Upper lobe of left lung (tissue), 6 donors: ENCODE results near the gene ART4. TPM values are rescaled to one million over a fixed set of nuclear protein-coding genes. Genes with fewer than 3 reads are reported as not detected.

Source experiments
- ATAC-seq, 2 donors: fragments of 200-7000 bp; cut with Tn5 transposase; one replicate each; pipeline ENCODE4 v1.9.1; 2022; ENCODE audit warnings: mild to moderate bottlenecking in 2 of 2, moderate library complexity in 2 of 2; ENCODE audit not compliant: low FRiP score in 2 of 2
- DNase-seq, 2 donors: peaks; one replicate each; pipeline ENCODE4 v3.0.0-alpha.2; 2019 to 2020
- H3K27ac ChIP-seq, 4 donors: fragments of 200-600 bp; sonication (generic); one replicate each; pipeline ENCODE4 v1.5.1; 2016 to 2019
- H3K27me3 ChIP-seq, 4 donors: fragments of 200-600 bp; sonication (generic); one replicate each; pipeline ENCODE4 v1.5.1; 2017 to 2019
- H3K36me3 ChIP-seq, 4 donors: fragments of 200-600 bp; sonication (generic); one replicate each; pipeline ENCODE4 v1.5.1; 2016 to 2019
- H3K4me1 ChIP-seq, 4 donors: fragments of 200-600 bp; sonication (generic); one replicate each; pipeline ENCODE4 v1.5.1; 2018 to 2019
- H3K4me3 ChIP-seq, 4 donors: fragments of 200-600 bp; sonication (generic); one replicate each; pipeline ENCODE4 v1.5.1; 2017 to 2019; ENCODE audit warnings: mild to moderate bottlenecking in 2 of 4, moderate library complexity in 1 of 4
- H3K9me3 ChIP-seq, 4 donors: fragments of 200-600 bp; sonication (generic); one replicate each; pipeline ENCODE4 v1.5.1; 2018 to 2019
- CTCF ChIP-seq, 6 experiments: fragments of 450-650 bp in 4 of 6; fragments of 200-600 bp in 2 of 6; sonication (generic) in 2 of 6; IDR thresholded peaks; one replicate each; pipeline ENCODE4 v1.5.1; 2016 to 2019; ENCODE audit warnings: antibody characterized with exemption in 6 of 6
- EP300 ChIP-seq, 4 donors: sonication (generic); formaldehyde crosslinking; IDR thresholded peaks; one replicate each; pipeline ENCODE4 v1.5.1; 2017; ENCODE audit warnings: antibody characterized with exemption in 4 of 4, control low read depth in 2 of 4
- POLR2A ChIP-seq, 4 donors: fragments of 450-650 bp; IDR thresholded peaks; one replicate each; pipeline ENCODE4 v1.5.1; 2016 to 2017; ENCODE audit warnings: antibody characterized with exemption in 4 of 4, mild to moderate bottlenecking in 2 of 4
- POLR2AphosphoS5 ChIP-seq, 2 donors: sonication (generic); formaldehyde crosslinking; IDR thresholded peaks; one replicate each; pipeline ENCODE4 v1.5.1; 2017; ENCODE audit warnings: antibody characterized with exemption in 2 of 2
- WGBS, 2 donors: methylation state at CpG; one replicate each; pipeline ENCODE4 v1.1.5; 2017 to 2018; 5-methylcytosine and 5-hydroxymethylcytosine counted together
- total RNA-seq, 6 donors: library from RNA; depleted of rRNA in 4 of 6; stranded (reverse); fragments of >200 nt in 4 of 6; gene quantifications; one replicate each; pipeline versions ENCODE4 v1.1.0 to v1.2.1, GENCODE V29; 2016 to 2021
- donor health status: DM: no; HTN: no; CAD: no; lungs with moderate emphysema.
- donor health status: DM: no; HTN: yes; CAD: no; lungs with severe emphysema.

The ART4 gene
- total RNA-seq, 6 donors from 2014 or later = 0.55 to 5.8 (median 2.1) TPM

GRCh38 chr12:14853961-14854360 lies 10.6 kb upstream of the ART4 start:
- no peak for DNase-seq
- WGBS, 2 donors = 62 to 65% methylated on average over 3 of the region's 3 CpGs
- H3K27ac ChIP-seq = no peak overlapping the region

GRCh38 chr12:14852880-14853279 lies 9.6 kb upstream of the ART4 start:
- Histone ChIP-seq H3K9me3 (no peaks in the 10 kb centered on the region), H3K4me3 (no peak overlapping the region), H3K27ac (no peak overlapping the region), H3K4me1 (peaks cover 0 to 4% (median 0%) of the 10 kb centered on the region in 4 donors), H3K27me3 (no peaks in the 10 kb centered on the region), H3K36me3 (no peaks in the 10 kb centered on the region)
- ATAC-seq = no peak
- no peak for TF ChIP-seq EP300 (IDR thresholded peaks at IDR 0.05)
- TF ChIP-seq POLR2AphosphoS5 (IDR thresholded peaks at IDR 0.05) = no peak
- no peak for TF ChIP-seq POLR2A (IDR thresholded peaks at IDR 0.05)
- no peak for TF ChIP-seq CTCF (IDR thresholded peaks at IDR 0.05)
- no peak for DNase-seq

More at GRCh38 chr12:14853961-14854360, 10.6 kb upstream of the ART4 start:
- TF ChIP-seq EP300 (IDR thresholded peaks at IDR 0.05) = no peak
- no peak for TF ChIP-seq POLR2AphosphoS5 (IDR thresholded peaks at IDR 0.05)
- TF ChIP-seq POLR2A (IDR thresholded peaks at IDR 0.05) = no peak
- TF ChIP-seq CTCF (IDR thresholded peaks at IDR 0.05) = no peak
- H3K4me1 ChIP-seq = peaks cover 0 to 4% (median 0%) of the 10 kb centered on the region in 4 donors
- no peak overlapping the region for H3K4me3 ChIP-seq
- no peaks in the 10 kb centered on the region for H3K27me3 ChIP-seq
- peak in 1 of 2 donors; percentile 65 for ATAC-seq
- no peaks in the 10 kb centered on the region for H3K9me3 ChIP-seq
- no peaks in the 10 kb centered on the region for H3K36me3 ChIP-seq

GRCh38 chr12:14850929-14851663 lies 7.8 kb upstream of the ART4 start:
- Histone ChIP-seq H3K36me3 (no peaks in the 10 kb centered on the region), H3K27me3 (no peaks in the 10 kb centered on the region), H3K27ac (no peak overlapping the region), H3K4me3 (no peak overlapping the region), H3K9me3 (no peaks in the 10 kb centered on the region), H3K4me1 (peaks cover 11 to 16% (median 13%) of the 10 kb centered on the region in 4 donors)
- TF ChIP-seq POLR2A (IDR thresholded peaks at IDR 0.05) (no peak), CTCF (IDR thresholded peaks at IDR 0.05) (no peak), EP300 (IDR thresholded peaks at IDR 0.05) (no peak), POLR2AphosphoS5 (IDR thresholded peaks at IDR 0.05) (no peak)
- WGBS, 2 donors = 0 to 53% methylated on average over 1 of the region's 1 CpG
- ATAC-seq (no peak), DNase-seq (no peak)

GRCh38 chr12:14849661-14850060 lies 6.3 kb upstream of the ART4 start:
- no peaks in the 10 kb centered on the region for H3K9me3 ChIP-seq
- ATAC-seq (peak in 1 of 2 donors; percentile 81), DNase-seq (no peak)
- TF ChIP-seq POLR2AphosphoS5 (IDR thresholded peaks at IDR 0.05) = no peak
- TF ChIP-seq CTCF (IDR thresholded peaks at IDR 0.05) = no peak
- TF ChIP-seq POLR2A (IDR thresholded peaks at IDR 0.05) = no peak
- TF ChIP-seq EP300 (IDR thresholded peaks at IDR 0.05) = no peak
- peaks cover 21 to 24% (median 23%) of the 10 kb centered on the region in 4 donors for H3K4me1 ChIP-seq
- no peak overlapping the region for H3K4me3 ChIP-seq
- no peaks in the 10 kb centered on the region for H3K36me3 ChIP-seq
- 84 to 90% methylated on average over 2 of the region's 2 CpGs for WGBS, 2 donors
- H3K27ac ChIP-seq = no peak overlapping the region
- no peaks in the 10 kb centered on the region for H3K27me3 ChIP-seq
